GM12864 (cell line): Measurements from ENCODE around the gene LY9.
"Not testable (repeated sequence)": the region's sequence is repeated elsewhere in the genome, so short reads cannot be mapped to it uniquely, and the experiment has no call there.

Source experiments
- DNase-seq: peaks from one replicate; pipeline ENCODE4 v3.0.0-alpha.2; 2011; ENCODE audit warnings: low read depth
- H3K4me3 ChIP-seq: 2 replicates; pipeline ENCODE4 v1.5.1; 2011; ENCODE audit warnings: mild to moderate bottlenecking, low read depth, low read length, control low read depth
- CTCF ChIP-seq: IDR thresholded peaks from 2 replicates; pipeline ENCODE4 v1.5.1; 2011; ENCODE audit warnings: low read depth, mild to moderate bottlenecking, moderate library complexity, low read length, control low read depth, inconsistent platforms; ENCODE audit errors: missing control alignments

The LY9 gene

GRCh38 chr1:160866695-160867260 is 70.8 kb downstream of the LY9 start:
- H3K4me3 ChIP-seq, result no peak overlapping the region
- no peak for TF ChIP-seq CTCF
- no peak for DNase-seq

GRCh38 chr1:160867651-160868050 is 71.7 kb downstream of the LY9 start:
- DNase-seq, H3K4me3 ChIP-seq: not testable (repeated sequence)

GRCh38 chr1:160868141-160868540 is 72.2 kb downstream of the LY9 start:
- DNase-seq, result no peak
- H3K4me3 ChIP-seq, result no peak overlapping the region
- no peak for TF ChIP-seq CTCF

GRCh38 chr1:160874935-160875334 is 79.0 kb downstream of the LY9 start:
- no peak overlapping the region for H3K4me3 ChIP-seq
- DNase-seq, result no peak
- no peak for TF ChIP-seq CTCF

- not testable (repeated sequence) for DNase-seq, H3K4me3 ChIP-seq
Measured at GRCh38 chr1:160875591-160875990, 79.6 kb downstream of the LY9 start.

- DNase-seq, result no peak
- H3K4me3 ChIP-seq, result no peak overlapping the region
- TF ChIP-seq CTCF, result no peak
Measured at GRCh38 chr1:160876311-160876710, 80.3 kb downstream of the LY9 start.

- no peak for DNase-seq
- peak; percentile 37 for TF ChIP-seq CTCF
- H3K4me3 ChIP-seq, result no peak overlapping the region
Measured at GRCh38 chr1:160877221-160877620, 81.2 kb downstream of the LY9 start.
